Heart left ventricle (tissue), 16 donors: ENCODE results near the gene ELK3. TPM values are rescaled to one million over a fixed set of nuclear protein-coding genes. Genes with fewer than 3 reads are reported as not detected.

Experiments
- ATAC-seq, 4 donors: fragments of 200-7000 bp; cut with Tn5 transposase; one replicate each; pipeline ENCODE4 v1.9.1; 2020 to 2022; ENCODE audit warnings: moderate library complexity in 4 of 4, mild to moderate bottlenecking in 3 of 4, moderate number of reproducible peaks in 1 of 4
- DNase-seq, 5 donors: peaks; one replicate each; pipeline ENCODE4 v3.0.0-alpha.2; 2020
- H3K27ac ChIP-seq, 12 donors: fragments of 200-600 bp; sonication (generic) in 4 of 12; one replicate each; pipeline versions ENCODE4 v1.5.0 to v1.8.0; 2016 to 2022; ENCODE audit warnings: mild to moderate bottlenecking in 2 of 12
- H3K27me3 ChIP-seq, 9 donors: fragments of 200-600 bp; sonication (generic) in 2 of 9; one replicate each; pipeline versions ENCODE4 v1.5.1 to v1.8.0; 2016 to 2022; ENCODE audit warnings: mild to moderate bottlenecking in 3 of 9
- H3K36me3 ChIP-seq, 9 donors: fragments of 200-600 bp; sonication (generic) in 2 of 9; one replicate each; pipeline versions ENCODE4 v1.5.0 to v1.8.0; 2018 to 2022; ENCODE audit warnings: mild to moderate bottlenecking in 2 of 9
- H3K4me1 ChIP-seq, 12 donors: fragments of 200-600 bp; sonication (generic) in 4 of 12; one replicate each; pipeline versions ENCODE4 v1.5.0 to v1.8.0; 2016 to 2022; ENCODE audit warnings: mild to moderate bottlenecking in 3 of 12
- H3K4me3 ChIP-seq, 12 donors: fragments of 200-600 bp; sonication (generic) in 4 of 12; one replicate each; pipeline versions ENCODE4 v1.5.0 to v1.8.0; 2017 to 2022; ENCODE audit warnings: mild to moderate bottlenecking in 9 of 12, moderate library complexity in 4 of 12
- H3K9me3 ChIP-seq, 12 donors: fragments of 200-600 bp; sonication (generic) in 4 of 12; one replicate each; pipeline versions ENCODE4 v1.5.0 to v1.8.0; 2016 to 2022; ENCODE audit warnings: mild to moderate bottlenecking in 1 of 12
- POLR2A ChIP-seq, 2 donors: fragments of 450-650 bp; IDR thresholded peaks; one replicate each; pipeline ENCODE4 v1.6.1; 2017; ENCODE audit warnings: antibody characterized with exemption in 2 of 2, mild to moderate bottlenecking in 2 of 2, moderate library complexity in 2 of 2
- WGBS, 4 donors: extraction: QIAGEN DNeasy Blood & Tissue Kit in 2 of 4; methylation state at CpG; one replicate each; pipeline versions ENCODE4 v1.1.5 to v1.1.7; 2013 to 2018; 5-methylcytosine and 5-hydroxymethylcytosine counted together
- intact Hi-C, 10 donors: fragments of 100-400 bp; cut with DNase I; formaldehyde crosslinking; loops; one replicate each; pipeline versions ENCODE4 v1.11.1 to v1.14.2; 2022
- polyA plus RNA-seq, 2 donors: library from polyadenylated mRNA; stranded (reverse); fragments of 200-250 nt; gene quantifications; one replicate each; pipeline ENCODE4 v1.2.3, GENCODE V29; 2013
- total RNA-seq, 9 donors: library from RNA; depleted of rRNA in 2 of 9; stranded (reverse); fragments of >200 nt in 2 of 9; fragmentation: NEBNext Ultra II Directional in 3 of 9; extraction: Animal tissue kit (Norgen Biotek cat#: 25700) in 3 of 9; gene quantifications; one replicate each; pipeline versions ENCODE4 v1.1.0 to v1.2.4, GENCODE V29; 2016 to 2023
- TF ChIP-seq, protein P1 (sequence below), 12 donors: fragments of 200-600 bp; sonication (generic) in 4 of 12; IDR thresholded peaks; one replicate each; pipeline versions ENCODE4 v1.5.0 to v1.8.0; 2018 to 2022; ENCODE audit warnings: antibody characterized with exemption in 12 of 12, mild to moderate bottlenecking in 5 of 12
- donor health status: ischemic (EF 13 %, LVEDD 7.1; RV severe dilation, severe dysfunction).
- donor health status: healthy with polysubstance abuse.
- donor health status: DM: no; HTN: yes; CAD: no.
- donor health status: DM: no; HTN: no; CAD: no.
- donor health status: ischemic (EF 25% LVEDD 6.9; RV normal size, moderate dysfunction).
- donor health status: ischemic (EF 25% LVEDD 5.7; RV mildly dilated, moderate dysfunction).
- donor health status: healthy.
- donor health status: DM: yes; HTN: yes; CAD: no.
- donor health status: ischemic (EF 35%, LVEDD 5.7; RV mildly dilated, moderate dysfunction).
- donor health status: nonischemic (EF 11% LVEDD 7.7; RV severe dilation, severe dysfunction).
- donor health status: DM: yes; HTN: yes; CAD: no.
- donor health status: PGD.
- donor health status: ischemic (EF 29% LVEDD 5.4; RV normal size, mild dysfunction).
- donor health status: nonischemic (EF 23%, LVEDD 6.1; RV moderate dilation, normal function).

The ELK3 gene
- total and polyA plus RNA-seq, 11 donors = 5.7 to 42.3 (median 18.6) TPM

DNA sequence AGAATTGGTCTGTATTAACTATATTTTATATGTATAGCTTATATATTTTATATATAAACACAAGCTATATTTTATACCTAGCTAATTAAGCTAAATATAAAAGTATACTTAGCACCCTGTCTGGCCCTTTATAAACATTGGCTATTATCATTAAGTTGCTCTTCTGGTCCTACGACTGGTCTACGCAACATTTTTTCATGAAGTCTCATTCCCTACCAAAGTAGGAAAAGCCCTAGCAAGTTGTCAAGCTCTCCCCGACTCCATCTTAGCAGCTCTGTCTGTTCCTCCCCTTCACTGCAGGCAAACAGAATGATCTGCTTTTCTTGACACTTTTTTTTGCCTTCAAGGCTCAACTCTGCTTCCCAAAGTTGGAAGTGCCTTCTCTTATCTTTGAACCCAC is 36.7 kb upstream of the ELK3 start:
- intact Hi-C loops = no loop called here
- H3K4me3 ChIP-seq = no peak overlapping the region
- no peak overlapping the region for H3K27ac ChIP-seq
- H3K4me1 ChIP-seq = no peaks in the 10 kb centered on the region
- TF ChIP-seq, protein P1, sequence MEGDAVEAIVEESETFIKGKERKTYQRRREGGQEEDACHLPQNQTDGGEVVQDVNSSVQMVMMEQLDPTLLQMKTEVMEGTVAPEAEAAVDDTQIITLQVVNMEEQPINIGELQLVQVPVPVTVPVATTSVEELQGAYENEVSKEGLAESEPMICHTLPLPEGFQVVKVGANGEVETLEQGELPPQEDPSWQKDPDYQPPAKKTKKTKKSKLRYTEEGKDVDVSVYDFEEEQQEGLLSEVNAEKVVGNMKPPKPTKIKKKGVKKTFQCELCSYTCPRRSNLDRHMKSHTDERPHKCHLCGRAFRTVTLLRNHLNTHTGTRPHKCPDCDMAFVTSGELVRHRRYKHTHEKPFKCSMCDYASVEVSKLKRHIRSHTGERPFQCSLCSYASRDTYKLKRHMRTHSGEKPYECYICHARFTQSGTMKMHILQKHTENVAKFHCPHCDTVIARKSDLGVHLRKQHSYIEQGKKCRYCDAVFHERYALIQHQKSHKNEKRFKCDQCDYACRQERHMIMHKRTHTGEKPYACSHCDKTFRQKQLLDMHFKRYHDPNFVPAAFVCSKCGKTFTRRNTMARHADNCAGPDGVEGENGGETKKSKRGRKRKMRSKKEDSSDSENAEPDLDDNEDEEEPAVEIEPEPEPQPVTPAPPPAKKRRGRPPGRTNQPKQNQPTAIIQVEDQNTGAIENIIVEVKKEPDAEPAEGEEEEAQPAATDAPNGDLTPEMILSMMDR (IDR thresholded peaks at IDR 0.05) = no peak
- no peak for TF ChIP-seq POLR2A (IDR thresholded peaks at IDR 0.05)
- no peaks in the 10 kb centered on the region for H3K27me3 ChIP-seq
- ATAC-seq = no peak
- WGBS, 4 donors = 93 to 97% (median 95%) methylated on average over 3 of the region's 3 CpGs
- H3K36me3 ChIP-seq = no peaks in the 10 kb centered on the region
- DNase-seq = no peak
- no peaks in the 10 kb centered on the region for H3K9me3 ChIP-seq

DNA sequence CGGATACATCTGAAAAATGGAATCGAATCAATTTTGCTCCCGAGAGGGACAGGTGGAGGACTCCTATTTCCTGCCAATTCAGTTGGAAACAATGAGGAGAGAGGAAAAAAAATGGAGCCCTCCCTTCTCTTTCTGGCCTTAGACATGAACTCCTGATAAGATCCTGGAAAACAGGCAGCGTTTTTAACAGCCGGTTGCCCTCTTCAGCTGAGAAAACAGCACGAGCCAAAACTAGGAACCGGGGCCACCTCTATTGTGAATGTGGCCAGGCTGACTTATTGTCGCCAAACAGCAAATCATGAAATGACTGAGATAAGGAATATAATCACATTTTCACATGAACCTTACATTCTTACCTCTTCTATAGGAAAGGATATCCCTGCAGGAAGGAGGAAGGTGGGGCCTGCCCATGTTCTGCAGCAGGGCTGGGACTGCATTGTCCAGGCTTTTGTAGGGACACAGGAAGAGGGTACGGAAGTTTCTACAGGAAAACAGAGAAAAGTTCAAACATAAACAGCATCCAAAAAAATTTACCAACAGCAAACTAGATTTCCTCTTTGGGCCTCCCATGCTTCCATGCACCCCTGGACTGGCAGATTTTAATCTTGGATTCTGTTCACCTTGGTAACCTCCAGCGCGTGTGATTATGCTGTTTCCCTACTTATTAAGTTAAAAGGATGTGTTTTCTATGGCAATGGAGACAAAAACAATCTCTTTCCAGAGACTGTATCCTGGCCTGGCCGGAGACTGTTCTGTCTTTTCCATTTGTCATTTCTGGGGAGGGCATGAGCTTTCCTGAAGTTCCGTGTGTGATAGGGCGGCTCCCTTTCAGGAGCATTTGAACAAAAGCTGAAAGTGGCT is 29.0 kb upstream of the ELK3 start:
- DNase-seq (peak in 4 of 5 donors; percentile 45 to 63 (median 54)), ATAC-seq (peak; percentile 75 to 87 (median 77))
- TF ChIP-seq, protein P1 (IDR thresholded peaks at IDR 0.05) = no peak
- no peak for TF ChIP-seq POLR2A (IDR thresholded peaks at IDR 0.05)
- H3K9me3 ChIP-seq = no peaks in the 10 kb centered on the region
- H3K36me3 ChIP-seq = no peaks in the 10 kb centered on the region
- no peaks in the 10 kb centered on the region for H3K27me3 ChIP-seq
- intact Hi-C loops = loop anchor here in 5 of 10 donors (1.0 to 5.0 kb wide), 7 partner anchors 42 to 86 kb away; no protein-coding TSS in a partner anchor
- H3K4me3 ChIP-seq = no peak overlapping the region
- H3K4me1 ChIP-seq = peaks cover 0 to 49% (median 20%) of the 10 kb centered on the region in 12 donors
- WGBS, 4 donors = 54 to 62% (median 56%) methylated on average over 14 of the region's 14 CpGs
- H3K27ac ChIP-seq = peak overlapping the region; percentile 47 to 95 (median 82)

DNA sequence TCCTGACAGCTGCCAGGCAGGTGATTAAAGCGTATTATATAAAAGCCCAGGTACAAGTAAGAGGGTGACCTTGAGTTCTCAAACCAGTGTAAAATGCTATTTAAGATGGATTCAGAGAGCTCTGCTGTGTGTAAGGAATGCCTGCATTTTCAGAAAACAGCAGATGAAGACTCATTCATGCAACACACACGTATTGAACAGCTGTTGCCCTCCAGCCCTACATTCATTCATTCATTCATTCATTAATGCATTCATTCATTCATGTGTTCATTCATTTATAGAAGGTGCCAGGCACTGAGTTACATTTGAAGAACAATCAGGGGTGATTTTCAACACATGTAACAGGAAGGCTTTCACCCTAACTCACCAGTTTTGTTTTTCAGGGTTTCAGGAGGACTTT is 27.4 kb upstream of the ELK3 start:
- H3K27me3 ChIP-seq = no peaks in the 10 kb centered on the region
- H3K9me3 ChIP-seq = no peaks in the 10 kb centered on the region
- H3K4me3 ChIP-seq = no peak overlapping the region
- no peaks in the 10 kb centered on the region for H3K36me3 ChIP-seq
- no peak for TF ChIP-seq POLR2A (IDR thresholded peaks at IDR 0.05)
- TF ChIP-seq, protein P1 (IDR thresholded peaks at IDR 0.05) = no peak
- ATAC-seq (no peak), DNase-seq (no peak)
- H3K4me1 ChIP-seq = peaks cover 3 to 57% (median 24%) of the 10 kb centered on the region in 12 donors
- 85 to 90% (median 88%) methylated on average over 2 of the region's 2 CpGs for WGBS, 4 donors
- H3K27ac ChIP-seq = peak overlapping the region; percentile 22 to 95 (median 82)
- intact Hi-C loops = loop anchor here in 4 of 10 donors (5.0 kb wide), 3 partner anchors 41 to 59 kb away; no protein-coding TSS in a partner anchor

DNA sequence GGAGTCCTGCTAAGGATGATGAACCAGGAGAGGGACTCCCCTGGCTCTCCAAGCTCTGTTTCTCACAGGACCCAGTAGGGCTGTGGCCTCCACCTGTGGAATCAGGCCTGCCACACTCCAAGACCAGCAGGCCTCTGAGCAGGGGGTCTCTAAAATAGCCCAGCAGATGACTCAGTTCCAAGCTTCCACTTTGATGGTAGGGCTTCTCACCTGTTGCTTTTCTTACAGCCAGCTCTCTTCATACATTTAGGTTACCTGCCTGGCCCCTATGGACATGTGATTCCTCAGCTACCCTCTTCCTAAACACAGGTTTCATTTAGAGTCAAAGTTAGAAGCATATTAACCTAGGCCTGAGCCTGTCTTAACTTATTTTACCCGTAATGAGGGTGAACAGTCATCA is 26.7 kb upstream of the ELK3 start:
- 78 to 95% (median 85%) methylated on average over 1 of the region's 1 CpG for WGBS, 4 donors
- intact Hi-C loops = loop anchor here in 4 of 10 donors (5.0 kb wide), 3 partner anchors 40 to 60 kb away; no protein-coding TSS in a partner anchor
- Histone ChIP-seq H3K4me1 (peaks cover 3 to 58% (median 24%) of the 10 kb centered on the region in 12 donors), H3K36me3 (no peaks in the 10 kb centered on the region), H3K27ac (peak overlapping the region in 10 of 12 donors; percentile 22 to 95 (median 84)), H3K4me3 (no peak overlapping the region), H3K9me3 (no peaks in the 10 kb centered on the region), H3K27me3 (no peaks in the 10 kb centered on the region)
- ATAC-seq (no peak), DNase-seq (no peak)
- no peak for TF ChIP-seq POLR2A (IDR thresholded peaks at IDR 0.05)
- TF ChIP-seq, protein P1 (IDR thresholded peaks at IDR 0.05) = no peak
